Measurements from ENCODE around the gene C17orf78.
"Not testable (repeated sequence)": the region's sequence is repeated elsewhere in the genome, so short reads cannot be mapped to it uniquely, and the experiment has no call there.

C17orf78 gene

DNA sequence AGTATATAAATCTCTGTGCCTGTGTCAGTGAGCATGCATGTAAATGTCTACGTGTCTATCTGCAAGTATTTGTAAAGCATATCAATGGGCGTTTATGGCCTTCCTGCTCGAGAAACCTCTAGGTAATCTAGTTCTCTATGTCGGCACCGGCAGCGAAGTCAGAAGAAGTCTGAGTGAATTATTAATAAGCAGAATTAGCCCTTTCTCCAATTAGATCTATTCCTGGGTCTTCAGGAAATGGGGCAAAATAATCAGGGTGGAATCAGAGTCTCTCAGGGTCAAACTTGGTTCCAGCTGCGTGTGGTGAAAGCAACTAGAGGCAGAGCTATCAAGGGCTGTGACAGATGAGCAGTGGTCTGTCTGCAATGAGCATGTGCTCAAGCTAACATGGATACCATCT, at the start of gene C17orf78:
Gene C17orf78, plus strand, starts transcription at position 280 of the 400 bp plus-strand sequence. Its CDS starts 108 bp downstream, at position 388.
- DNase-seq (ENCODE audit: low spot score), result no peak

DNA sequence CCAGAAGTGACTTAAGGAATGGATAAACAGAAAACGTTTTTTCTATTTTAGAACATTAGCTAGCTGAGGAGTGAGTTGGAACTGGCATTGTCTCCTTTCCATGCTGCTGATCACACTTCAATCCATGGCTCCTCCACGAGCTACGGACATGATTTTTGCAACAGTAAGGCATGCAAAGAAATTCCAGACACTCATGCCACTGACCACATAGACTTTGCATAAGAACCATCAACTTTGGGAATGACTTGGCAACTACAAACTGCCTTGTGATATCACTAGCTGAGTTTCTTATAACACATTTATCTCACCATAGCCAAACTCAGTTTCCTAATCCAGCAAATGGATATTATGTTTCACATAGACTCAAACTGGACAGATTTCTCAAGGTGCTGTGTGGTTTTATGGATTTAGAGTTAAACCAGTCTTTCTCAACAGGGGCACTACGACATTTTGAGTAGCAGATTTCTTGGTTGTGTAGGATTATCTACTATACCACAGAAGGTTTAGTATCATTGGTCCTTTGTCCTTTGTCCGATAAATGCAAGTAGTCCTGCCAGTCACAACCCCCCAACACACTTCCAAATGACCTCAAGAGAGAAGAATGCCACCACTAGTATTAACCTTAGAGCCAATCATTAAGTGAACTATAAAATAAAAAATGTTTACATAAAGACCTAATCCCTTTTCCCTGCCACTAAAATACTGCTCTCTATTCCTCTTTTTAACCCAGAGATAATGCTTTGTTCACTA, 48.3 kb upstream of the C17orf78 start:
- DNase-seq (ENCODE audit: low spot score), result no peak

GRCh38 chr17:37338847-37339246, 36.9 kb upstream of the C17orf78 start:
- DNase-seq (ENCODE audit: low spot score), result no peak

- no peak for DNase-seq (ENCODE audit: low spot score)
Measured at GRCh38 chr17:37339321-37339720, 36.5 kb upstream of the C17orf78 start.

DNA sequence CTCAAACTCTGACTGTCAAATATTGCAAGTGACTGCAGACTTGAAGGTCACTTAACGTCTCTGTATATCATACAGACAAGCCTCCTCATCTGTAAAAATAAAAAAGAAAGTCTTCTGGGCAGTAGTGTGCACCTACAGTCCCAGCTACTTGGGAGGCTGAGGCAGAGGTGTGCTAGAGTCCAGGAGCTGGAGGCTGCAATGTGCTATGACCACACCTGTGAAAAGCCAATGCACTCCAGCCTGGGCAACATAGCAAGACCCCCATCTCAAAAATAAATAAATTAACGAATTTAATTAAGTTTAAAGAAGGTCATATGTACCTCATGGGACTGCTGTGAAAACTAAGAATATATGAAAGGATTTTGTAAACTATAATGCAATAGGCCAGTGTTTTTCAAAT, 35.0 kb upstream of the C17orf78 start:
- no peak for DNase-seq (ENCODE audit: low spot score)

DNA sequence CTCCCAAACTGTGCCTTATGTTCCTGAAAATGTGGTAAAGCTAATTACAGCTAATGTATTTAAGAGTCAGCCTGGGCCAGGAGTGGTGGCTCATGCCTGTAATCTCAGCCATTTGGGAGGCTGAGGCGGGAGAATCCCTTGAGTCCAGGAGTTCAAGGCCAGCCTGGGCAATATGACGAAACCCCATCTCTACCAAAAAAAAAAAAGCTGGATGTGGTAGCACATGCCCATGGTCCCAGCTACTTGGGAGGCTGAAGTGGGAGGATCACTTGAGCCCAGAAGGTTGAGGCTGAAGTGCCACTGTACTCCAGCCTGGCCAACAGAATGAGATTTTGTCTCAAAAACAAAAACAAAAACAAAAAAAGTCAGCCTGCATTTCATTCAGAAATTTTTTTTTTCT, 33.2 kb upstream of the C17orf78 start:
- no peak for DNase-seq (ENCODE audit: low spot score)

DNA sequence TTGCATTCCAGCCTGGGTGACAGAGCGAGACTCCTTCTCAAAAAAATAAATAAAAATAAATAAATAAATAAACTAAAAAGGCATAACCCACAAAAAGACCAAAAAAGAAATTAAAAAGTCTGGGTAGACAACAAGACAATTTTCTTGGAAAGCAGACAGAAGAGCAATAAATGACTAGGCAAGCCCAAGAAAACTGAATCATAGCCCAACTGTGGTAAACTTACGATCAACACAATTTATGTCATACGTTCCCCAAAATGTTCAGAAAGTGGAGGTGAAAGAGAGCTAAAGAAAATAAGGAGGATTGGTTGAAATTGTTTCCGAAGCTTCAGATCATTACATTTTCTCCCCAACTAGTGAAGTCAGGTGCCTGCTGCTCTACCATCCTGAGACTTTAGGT, 31.3 kb upstream of the C17orf78 start:
- DNase-seq (ENCODE audit: low spot score), result no peak

- DNase-seq (ENCODE audit: low spot score), result not testable (repeated sequence)
Measured at GRCh38 chr17:37346863-37347402, 28.9 kb upstream of the C17orf78 start.

GRCh38 chr17:37356796-37357569, 18.8 kb upstream of the C17orf78 start:
- DNase-seq (ENCODE audit: low spot score), result not testable (repeated sequence)

DNA sequence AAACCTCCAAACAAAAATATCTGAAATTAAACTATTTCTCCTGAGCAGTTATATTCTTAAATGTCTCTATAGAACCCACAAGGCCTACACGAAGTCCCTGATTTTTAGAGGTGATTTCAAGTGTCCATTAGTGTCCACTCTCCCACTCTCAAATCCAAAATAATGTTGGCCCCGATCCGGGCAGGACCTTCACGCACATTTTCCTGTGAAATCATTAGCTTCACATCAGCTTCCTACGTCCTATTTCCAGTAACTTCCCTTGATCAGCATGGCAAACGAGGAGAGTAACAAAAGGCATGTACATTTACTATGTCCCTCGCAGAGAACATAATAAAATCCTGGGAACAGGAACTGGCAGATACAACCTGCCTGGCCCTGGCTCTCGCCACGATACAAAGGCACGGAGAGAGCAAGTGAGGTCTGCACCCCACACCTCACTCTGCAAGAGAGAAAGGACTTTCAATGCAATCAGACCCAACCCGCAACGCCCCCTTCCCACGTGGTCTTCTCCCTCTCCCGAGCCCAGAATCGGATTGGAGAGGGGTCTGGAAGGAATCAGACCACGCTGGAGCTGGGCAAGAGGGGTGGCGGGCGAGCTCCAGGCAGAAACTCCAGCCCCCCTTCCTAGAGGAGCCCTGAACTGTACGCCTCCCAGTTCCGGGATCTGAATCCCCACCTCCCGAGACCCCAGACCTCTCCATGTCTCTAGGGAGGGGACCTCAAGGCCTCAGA, 17.5 kb upstream of the C17orf78 start:
- peak; percentile 29 for DNase-seq (ENCODE audit: low spot score)

DNA sequence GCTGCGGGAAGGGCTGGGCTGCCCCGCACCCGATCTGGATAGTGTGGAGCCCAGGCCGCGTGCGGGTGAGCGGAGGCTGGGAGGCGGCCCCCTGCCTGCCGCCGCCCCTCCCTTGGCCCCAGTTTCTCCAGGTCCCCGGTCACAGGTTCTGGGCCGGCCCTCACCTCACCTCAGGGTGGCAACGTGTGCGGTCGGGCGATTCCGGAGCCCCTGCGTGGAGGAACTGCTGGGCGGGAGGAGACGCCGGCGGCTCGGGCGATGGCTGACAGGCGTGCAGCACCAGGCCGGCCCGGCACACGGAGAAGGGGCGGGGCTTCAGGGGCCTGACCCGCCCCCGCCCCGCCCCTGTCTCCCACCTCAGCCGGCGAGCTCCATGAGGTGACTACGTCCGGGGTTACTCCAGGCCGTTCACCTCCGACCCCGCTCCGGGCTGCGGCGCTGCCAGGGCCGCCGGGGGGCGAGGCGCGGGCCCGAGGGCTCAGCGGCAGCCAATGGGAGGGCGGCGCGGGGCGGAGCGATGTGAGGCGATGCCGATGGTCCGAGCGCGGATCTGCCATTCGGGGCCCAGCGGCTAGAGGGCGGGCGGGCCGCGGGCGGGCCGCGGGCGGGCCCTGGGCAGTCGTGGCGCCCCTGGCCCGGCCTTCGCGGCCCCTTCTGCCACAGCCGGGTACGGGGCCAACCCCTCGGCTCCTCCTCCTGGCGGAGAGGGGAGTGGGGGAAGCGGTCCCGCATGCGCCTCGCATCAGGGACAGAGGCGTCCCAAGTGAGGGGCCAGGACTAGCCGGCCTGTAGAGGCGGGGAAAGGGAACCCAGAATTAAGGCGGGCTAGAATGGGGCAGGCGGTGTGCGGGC, 16.7 kb upstream of the C17orf78 start:
- peak; percentile 91 for DNase-seq (ENCODE audit: low spot score)

GRCh38 chr17:37359682-37360188, 16.1 kb upstream of the C17orf78 start:
- no peak for DNase-seq (ENCODE audit: low spot score)

- DNase-seq (ENCODE audit: low spot score), result no peak
Measured at GRCh38 chr17:37360632-37361031, 15.2 kb upstream of the C17orf78 start.

GRCh38 chr17:37361543-37361942, 14.2 kb upstream of the C17orf78 start:
- no peak for DNase-seq (ENCODE audit: low spot score)

- DNase-seq (ENCODE audit: low spot score), result no peak
Measured at GRCh38 chr17:37365589-37365988, 10.2 kb upstream of the C17orf78 start.

DNA sequence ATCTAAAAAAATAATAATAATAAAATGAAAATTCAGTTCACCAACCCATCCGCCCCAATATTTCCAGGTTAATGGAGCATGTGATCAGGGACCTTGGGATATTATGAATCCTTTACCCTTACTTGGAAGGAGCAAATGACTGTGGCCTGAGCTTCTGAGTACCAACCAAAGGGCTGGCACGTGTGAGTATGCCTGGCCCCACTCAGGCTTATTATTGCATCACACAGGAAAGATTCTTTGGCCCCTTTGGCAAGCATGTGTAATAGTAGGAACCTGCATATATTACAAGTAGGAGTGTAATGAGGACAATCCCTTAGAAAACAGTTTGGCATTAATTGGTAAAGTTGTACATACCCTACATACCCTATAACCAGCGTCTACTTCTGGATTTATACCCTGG, 7.2 kb upstream of the C17orf78 start:
- no peak for DNase-seq (ENCODE audit: low spot score)

DNA sequence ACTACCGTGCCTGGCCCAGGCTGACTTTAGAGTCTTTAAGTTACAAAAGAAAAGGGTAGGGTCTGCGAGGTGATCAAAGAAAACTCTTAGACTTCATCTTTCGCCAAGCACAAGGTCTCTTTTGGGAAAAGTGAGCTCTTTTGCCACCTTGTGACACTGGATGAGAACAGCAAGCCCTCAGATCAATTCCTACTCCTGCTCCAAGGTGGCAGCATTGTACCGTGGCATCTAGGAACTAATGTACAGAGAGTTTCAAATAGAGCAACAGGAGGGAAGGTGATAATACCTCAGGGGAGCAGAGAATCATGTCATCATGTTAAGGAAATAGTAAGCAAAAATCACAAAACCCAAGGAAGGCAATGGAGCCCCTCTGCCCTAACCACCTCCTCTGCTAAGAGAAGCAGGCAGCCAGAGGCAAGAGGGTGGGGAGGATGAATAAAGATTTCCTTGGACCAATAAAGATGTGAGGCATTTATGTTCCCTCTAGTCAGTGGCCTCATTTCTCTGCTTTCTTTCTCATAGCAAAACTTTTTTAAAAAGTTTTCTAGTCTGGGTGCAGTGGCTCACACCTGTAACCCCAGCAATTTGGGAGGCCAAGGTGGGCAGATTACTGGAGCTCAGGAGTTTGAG, 2.1 kb upstream of the C17orf78 start:
- peak; percentile 76 for DNase-seq (ENCODE audit: low spot score)

GRCh38 chr17:37382056-37382455, 6.3 kb downstream of the C17orf78 start:
- DNase-seq (ENCODE audit: low spot score), result no peak

DNA sequence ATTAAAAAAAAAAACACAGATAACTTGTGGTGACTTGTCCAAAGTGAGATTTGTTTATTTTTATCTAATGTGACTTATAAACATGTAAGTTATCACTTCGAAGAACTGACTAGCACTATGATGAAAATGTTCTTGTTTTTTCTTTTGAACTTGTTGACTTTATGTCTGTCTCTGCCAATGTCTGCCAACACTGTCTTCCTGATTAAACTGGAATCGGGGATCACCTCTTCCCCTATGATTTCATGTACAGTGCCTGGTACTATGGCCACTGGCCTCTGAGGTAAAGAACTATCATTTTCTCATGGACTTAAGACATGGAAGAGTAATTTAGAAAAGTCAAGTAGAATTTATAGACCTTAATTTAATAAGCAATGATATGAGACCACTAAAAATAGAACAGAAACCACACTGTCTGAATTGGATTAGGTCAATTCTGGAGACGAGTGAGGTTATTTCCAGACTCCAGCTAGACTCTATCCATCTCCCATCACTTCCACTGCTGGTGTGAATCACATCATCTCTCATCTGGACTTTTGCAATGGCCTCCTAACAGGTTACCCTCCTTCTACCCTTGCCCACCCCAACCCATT, 8.9 kb downstream of the C17orf78 start:
- no peak for DNase-seq (ENCODE audit: low spot score)

GRCh38 chr17:37385474-37385990, 9.7 kb downstream of the C17orf78 start:
- DNase-seq (ENCODE audit: low spot score), result peak; percentile 12

All from LoVo (cell line).